ENCODE data around the gene YY1.
"Not testable (repeated sequence)": the region's sequence is repeated elsewhere in the genome, so short reads cannot be mapped to it uniquely, and the experiment has no call there.

YY1 gene

GRCh38 chr14:100238419-100239210 lies at the start of gene YY1:
TSS of gene YY1 (plus strand) at chr14:100239144. CDS start at chr14:100239245, 101 bp downstream.
- peak; percentile 100 for DNase-seq (ENCODE audit: low read depth)

GRCh38 chr14:100190126-100190525 lies 48.8 kb upstream of the YY1 start:
- no peak for DNase-seq (ENCODE audit: low read depth)

- DNase-seq (ENCODE audit: low read depth) = no peak
Observed at GRCh38 chr14:100191584-100192249, 47.2 kb upstream of the YY1 start.

- DNase-seq (ENCODE audit: low read depth) = no peak
Observed at GRCh38 chr14:100192250-100192671, 46.7 kb upstream of the YY1 start.

- DNase-seq (ENCODE audit: low read depth) = peak; percentile 100
Observed at GRCh38 chr14:100192672-100193416, 46.1 kb upstream of the YY1 start.

GRCh38 chr14:100193417-100194357 lies 45.3 kb upstream of the YY1 start:
- no peak for DNase-seq (ENCODE audit: low read depth)

- DNase-seq (ENCODE audit: low read depth) = no peak
Observed at GRCh38 chr14:100199240-100199860, 39.6 kb upstream of the YY1 start.

GRCh38 chr14:100200311-100200710 lies 38.6 kb upstream of the YY1 start:
- no peak for DNase-seq (ENCODE audit: low read depth)

GRCh38 chr14:100201701-100202100 lies 37.2 kb upstream of the YY1 start:
- no peak for DNase-seq (ENCODE audit: low read depth)

- no peak for DNase-seq (ENCODE audit: low read depth)
Observed at GRCh38 chr14:100202712-100203111, 36.2 kb upstream of the YY1 start.

- no peak for DNase-seq (ENCODE audit: low read depth)
Observed at GRCh38 chr14:100203146-100203545, 35.8 kb upstream of the YY1 start.

GRCh38 chr14:100203962-100204834 lies 34.7 kb upstream of the YY1 start:
- no peak for DNase-seq (ENCODE audit: low read depth)

GRCh38 chr14:100204835-100205167 lies 34.1 kb upstream of the YY1 start:
- DNase-seq (ENCODE audit: low read depth) = not testable (repeated sequence)

- not testable (repeated sequence) for DNase-seq (ENCODE audit: low read depth)
Observed at GRCh38 chr14:100207588-100207987, 31.4 kb upstream of the YY1 start.

GRCh38 chr14:100208136-100208535 lies 30.8 kb upstream of the YY1 start:
- DNase-seq (ENCODE audit: low read depth) = not testable (repeated sequence)

GRCh38 chr14:100211366-100211765 lies 27.6 kb upstream of the YY1 start:
- DNase-seq (ENCODE audit: low read depth) = no peak

GRCh38 chr14:100211893-100212292 lies 27.1 kb upstream of the YY1 start:
- no peak for DNase-seq (ENCODE audit: low read depth)

- no peak for DNase-seq (ENCODE audit: low read depth)
Observed at GRCh38 chr14:100212476-100213333, 26.2 kb upstream of the YY1 start.

- no peak for DNase-seq (ENCODE audit: low read depth)
Observed at GRCh38 chr14:100213587-100213955, 25.4 kb upstream of the YY1 start.
